Measurements from ENCODE around the gene PDLIM3.

- TF ChIP-seq, protein P1, sequence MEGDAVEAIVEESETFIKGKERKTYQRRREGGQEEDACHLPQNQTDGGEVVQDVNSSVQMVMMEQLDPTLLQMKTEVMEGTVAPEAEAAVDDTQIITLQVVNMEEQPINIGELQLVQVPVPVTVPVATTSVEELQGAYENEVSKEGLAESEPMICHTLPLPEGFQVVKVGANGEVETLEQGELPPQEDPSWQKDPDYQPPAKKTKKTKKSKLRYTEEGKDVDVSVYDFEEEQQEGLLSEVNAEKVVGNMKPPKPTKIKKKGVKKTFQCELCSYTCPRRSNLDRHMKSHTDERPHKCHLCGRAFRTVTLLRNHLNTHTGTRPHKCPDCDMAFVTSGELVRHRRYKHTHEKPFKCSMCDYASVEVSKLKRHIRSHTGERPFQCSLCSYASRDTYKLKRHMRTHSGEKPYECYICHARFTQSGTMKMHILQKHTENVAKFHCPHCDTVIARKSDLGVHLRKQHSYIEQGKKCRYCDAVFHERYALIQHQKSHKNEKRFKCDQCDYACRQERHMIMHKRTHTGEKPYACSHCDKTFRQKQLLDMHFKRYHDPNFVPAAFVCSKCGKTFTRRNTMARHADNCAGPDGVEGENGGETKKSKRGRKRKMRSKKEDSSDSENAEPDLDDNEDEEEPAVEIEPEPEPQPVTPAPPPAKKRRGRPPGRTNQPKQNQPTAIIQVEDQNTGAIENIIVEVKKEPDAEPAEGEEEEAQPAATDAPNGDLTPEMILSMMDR (IDR thresholded peaks at IDR 0.05), result no peak
- no peak for TF ChIP-seq EZH2 (IDR thresholded peaks at IDR 0.05; ENCODE audit: borderline replicate concordance, insufficient read depth, low read depth, low read length, poor library complexity, severe bottlenecking)
Measured at GRCh38 chr4:185500035-185500434, 35.3 kb downstream of the PDLIM3 start.
